ACHN (cell line): Measurements from ENCODE around the gene PRKG1.
"Not testable (repeated sequence)": the region's sequence is repeated elsewhere in the genome, so short reads cannot be mapped to it uniquely, and the experiment has no call there.

Experiments used
- DNase-seq: peaks from one replicate; pipeline ENCODE4 v3.0.0-alpha.2; 2015
- in situ Hi-C: cut with HindIII; loops from 2 replicates; pipeline ENCODE4 v1.10.0; 2017; ENCODE audit warnings: low sequenced_read_pairs, low pct_ligation_motif_present, low pct_unique_long_range_greater_than_20kb

The PRKG1 gene

DNA sequence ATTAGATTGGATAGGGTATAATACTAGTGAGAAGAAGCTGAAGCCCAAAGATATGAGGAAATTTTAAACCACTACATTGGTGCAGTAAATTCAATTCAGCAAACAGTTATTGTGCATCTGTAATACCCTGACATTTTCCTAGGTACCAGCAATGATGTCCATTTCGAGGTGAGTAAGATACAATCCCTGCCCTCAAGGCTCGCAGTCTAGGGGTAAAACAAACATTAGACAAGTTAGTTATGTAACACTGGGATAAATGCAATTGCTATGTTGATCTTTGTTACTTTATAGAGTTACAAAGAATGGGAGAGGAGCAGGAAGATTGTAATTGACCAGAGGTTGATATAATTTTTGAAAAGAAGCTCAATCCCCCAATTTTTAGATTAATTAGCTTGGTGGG lies 168.1 kb downstream of the PRKG1 start:
- DNase-seq: no peak
- in situ Hi-C loops: no loop called here

DNA sequence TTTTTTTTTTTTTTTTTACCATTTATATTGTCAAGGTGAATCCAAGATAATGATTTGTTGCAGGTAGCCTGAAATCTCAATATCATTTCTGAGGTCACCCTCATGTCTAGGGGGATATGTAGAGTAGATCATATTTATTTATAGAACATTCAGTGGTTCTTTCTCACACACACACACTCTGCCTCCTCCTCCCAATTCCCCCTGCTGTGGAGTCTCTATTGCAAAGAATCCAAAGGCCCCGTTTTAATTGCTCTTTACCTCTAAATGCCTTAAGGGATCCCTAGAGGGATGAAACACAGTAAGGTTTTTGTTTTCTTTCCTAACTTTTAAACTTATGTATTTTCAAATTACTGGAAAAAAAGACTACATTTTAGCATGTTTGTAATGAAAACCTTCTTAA lies 170.0 kb downstream of the PRKG1 start:
- in situ Hi-C loops: no loop called here
- no peak for DNase-seq

DNA sequence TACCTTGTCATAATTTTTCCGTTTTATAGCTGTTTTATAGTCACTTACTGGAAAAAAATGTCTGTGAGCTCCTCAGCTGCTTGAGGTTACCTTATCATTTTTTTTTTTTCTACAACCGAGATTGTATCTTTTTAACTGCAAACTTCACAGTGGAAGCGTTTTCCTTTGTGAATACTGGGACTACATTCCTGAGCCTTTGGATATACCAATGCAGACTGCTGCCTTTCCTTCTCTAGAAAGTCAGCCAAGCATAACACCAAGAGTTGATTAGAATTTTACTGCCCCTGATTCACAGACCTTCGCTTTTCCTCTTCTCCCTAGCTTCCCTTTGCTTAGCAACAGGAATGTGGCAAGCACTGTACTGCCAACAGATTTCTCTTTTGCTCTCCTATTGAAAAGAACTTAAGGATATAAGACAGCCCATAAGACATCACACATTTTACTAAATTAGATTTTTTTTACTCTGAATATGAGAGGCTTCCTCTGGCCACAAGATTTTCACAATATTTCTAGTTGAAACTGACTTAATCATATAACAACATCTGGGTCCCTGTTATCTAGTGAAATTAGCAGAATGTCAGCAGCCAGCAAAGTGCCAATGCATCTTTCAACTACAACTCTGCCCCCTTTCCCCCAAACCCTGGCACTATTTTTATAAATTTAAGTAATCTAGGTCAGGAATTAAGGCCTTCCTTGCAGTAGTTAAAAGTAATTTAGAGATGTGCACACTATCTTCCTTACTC lies 170.6 kb downstream of the PRKG1 start:
- in situ Hi-C loops: no loop called here
- no peak for DNase-seq

DNA sequence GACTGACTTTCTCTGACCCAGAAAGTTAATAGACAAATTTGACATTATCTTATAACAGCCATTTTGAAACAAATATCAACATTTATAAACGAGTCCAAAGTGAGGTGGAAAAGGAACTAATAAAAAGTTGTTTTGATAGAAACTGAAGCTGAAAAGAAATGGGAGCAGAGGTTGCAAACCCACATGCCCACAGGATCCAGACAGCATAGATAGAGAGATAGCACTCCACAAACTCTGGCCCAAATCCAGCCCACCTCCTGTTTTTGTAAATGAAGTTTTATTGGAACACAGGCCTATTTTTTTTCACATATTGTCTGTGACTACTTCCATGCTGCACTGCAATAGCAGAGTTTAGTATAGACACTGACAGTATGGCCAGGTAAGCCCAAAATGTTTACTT lies 171.9 kb downstream of the PRKG1 start:
- in situ Hi-C loops: no loop called here
- DNase-seq: no peak

DNA sequence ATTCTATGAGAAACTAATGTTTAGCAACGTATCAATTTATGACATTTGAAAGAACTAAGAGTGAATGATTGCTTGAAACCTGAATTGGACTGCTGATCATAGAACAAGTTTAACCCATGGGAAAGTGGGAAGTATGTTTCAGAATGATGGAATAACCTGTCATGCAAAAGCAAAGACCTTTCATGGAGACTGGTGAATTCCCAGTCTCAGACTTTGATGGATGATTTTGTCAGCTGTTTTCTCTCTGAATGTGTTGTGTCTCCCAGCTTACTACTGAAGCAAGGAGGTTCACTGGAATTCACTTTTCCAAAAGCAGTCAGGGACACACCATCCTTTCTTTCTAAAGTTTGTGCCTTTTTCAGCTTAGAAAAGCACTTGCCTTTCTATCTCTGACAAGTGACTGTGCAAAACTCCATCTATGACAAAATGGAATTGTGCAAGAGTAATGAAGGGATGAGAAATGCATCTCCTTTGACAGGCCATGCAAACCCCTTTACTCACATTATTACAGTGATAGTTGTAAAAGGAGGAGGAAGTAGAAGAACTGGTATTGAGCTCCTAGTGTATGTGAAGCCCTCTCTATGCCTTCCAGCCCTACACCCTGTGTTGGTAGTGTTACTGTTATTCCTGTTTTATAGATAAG lies 176.1 kb downstream of the PRKG1 start:
- DNase-seq: no peak
- in situ Hi-C loops: no loop called here

DNA sequence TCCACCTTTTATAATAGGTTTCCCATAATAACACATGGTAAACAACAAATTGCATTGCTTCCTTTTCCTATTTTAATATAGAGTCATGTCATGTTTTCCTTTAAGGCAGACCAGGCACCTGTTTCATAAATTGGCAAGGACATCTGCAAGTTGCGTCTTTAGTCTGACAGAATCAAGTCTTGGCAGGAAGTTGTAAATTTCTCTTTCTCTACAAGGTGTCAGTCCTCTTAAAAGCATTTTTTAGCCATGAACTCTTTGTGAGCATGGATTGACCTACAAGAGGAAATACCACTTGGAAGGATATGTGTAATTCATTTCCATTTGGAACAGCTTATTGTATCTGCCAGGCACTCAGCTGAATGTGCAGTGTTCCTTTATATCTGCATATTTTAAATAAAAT lies 176.8 kb downstream of the PRKG1 start:
- in situ Hi-C loops: no loop called here
- no peak for DNase-seq

DNA sequence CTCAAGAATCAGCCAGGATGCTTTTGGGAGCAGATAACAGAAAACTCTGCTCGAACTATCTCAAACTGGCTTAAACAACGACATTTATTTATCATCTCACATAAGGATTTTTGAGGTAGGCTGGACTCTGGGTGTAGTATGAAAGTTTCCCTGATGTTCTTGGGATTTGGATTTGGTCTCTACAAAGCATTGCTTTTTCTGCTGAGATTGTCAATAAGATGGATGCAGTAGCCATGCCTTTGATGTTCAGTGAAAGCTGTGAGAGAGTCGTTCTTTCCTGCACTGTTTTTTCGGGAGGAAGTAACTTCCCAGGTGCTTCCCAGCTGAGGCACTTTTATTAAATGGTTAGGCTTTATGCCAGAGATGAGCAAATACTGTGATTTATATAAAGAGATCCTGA lies 181.1 kb downstream of the PRKG1 start:
- in situ Hi-C loops: no loop called here

DNA sequence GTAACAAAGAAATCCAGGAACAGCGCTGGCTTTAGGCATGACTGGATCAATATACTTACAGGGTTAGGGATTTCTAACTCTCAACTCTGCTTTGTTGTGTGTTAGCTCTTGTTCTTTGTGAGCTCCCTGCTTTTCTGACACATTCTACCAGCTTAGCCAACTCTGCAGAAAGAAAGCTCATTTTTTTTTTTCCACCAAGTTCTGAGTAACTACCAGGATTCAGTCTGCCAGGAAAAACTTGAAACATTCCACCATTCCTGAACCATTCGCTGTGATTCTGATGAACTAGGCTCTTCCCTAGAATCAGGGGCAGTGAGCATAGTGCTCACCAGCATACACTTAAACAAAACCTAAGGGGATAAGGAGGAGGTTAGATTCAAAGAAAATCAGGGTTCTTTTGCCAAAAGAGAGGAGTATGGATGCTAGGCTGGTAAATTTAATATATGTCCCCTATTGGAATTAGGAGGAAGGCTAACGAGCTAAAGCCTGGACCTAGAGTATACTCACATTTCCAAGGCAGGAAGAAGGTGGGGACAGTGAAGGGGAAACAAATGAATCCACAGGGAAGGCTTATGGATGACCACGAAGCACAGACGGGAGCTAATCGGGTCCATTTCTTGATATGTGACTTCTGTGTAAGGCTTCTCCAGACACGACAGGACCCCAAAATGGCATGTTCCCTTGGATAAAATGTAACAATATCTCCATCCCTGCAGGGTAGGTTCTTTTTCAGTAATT lies 183.4 kb downstream of the PRKG1 start:
- in situ Hi-C loops: no loop called here

More for the DNA sequence above, 181.1 kb downstream of the PRKG1 start:
- no peak for DNase-seq

DNA sequence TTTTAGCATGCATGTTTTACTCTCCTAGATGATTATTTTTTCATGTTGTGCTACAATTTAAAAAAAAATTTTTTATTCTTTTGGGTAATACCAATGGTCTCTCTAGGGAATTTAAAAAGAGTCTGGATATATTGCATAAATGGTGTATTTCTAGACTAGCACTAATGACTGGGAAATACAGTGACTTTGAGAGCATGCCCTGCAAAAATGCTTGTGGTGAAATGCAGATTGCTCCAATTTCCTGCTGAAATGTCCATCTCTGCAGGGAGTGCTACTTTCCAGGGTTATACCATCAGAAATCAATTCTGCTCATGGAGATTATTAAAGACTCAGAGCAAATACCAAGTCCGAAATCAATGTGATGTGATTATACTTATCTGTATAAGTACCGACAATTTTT lies 186.1 kb downstream of the PRKG1 start:
- no peak for DNase-seq
- in situ Hi-C loops: no loop called here

More for the DNA sequence above, 183.4 kb downstream of the PRKG1 start:
- no peak for DNase-seq

DNA sequence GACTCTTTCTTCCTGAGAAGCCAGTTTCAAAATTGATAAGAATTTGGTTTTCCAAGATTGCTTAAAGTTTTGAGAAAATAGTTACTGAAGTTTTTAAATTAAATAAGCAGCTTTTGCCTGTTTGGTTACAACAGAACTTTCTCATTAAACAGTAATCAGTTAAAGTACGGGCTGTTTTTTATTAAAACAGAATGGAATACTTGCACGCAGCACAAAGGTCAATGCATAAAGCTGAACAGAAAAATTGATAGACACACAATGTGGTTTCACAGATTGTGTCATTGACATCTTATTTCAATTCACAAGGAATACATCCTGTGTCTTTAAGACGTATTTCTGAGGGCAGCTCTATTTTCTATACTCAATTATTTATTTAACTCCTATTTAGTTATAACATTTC lies 192.2 kb downstream of the PRKG1 start:
- in situ Hi-C loops: no loop called here
- no peak for DNase-seq

DNA sequence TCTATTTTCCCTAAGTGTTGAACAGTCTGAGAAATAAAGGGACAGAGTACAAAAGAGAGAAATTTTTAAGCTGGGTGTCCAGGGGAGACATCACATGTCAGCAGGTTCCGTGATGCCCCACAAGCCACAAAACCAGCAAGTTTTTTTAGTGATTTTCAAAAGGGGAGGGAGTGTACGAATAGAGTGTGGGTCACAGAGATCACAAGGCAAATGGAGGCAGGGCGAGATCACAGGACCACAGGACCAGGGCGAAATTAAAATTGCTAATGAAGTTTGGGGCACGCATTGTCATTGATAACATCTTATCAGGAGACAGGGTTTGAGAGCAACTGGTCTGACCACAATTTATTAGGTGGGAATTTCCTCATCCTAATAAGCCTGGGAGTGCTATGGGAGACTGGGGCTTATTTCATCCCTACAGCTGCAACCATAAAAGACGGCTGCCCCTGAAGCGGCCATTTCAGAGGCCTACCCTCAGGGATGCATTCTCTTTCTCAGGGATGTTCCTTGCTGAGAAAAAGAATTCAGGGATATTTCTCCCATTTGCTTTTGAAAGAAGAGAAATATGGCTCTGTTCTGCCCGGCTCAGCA lies 193.8 kb downstream of the PRKG1 start:
- in situ Hi-C loops, DNase-seq: not testable (repeated sequence)

DNA sequence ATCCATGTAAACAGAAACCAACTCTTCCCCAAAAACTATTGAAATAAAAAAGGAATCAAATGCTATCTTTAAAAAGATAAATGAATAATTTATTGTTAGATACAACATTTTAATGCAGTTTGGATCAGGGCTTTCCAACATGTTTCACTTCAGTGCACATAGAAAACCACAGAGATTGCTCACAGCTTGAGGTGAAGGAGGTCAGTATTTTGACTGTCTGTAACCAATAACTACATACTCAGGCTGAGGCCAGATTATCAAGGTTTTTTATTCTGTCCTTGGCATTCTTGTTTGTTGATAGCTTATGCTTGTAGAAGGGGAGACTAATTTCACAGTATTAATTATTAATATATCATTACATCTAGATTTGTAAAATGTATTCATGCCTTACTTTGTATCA lies 195.5 kb downstream of the PRKG1 start:
- in situ Hi-C loops: no loop called here
- peak; percentile 25 for DNase-seq

DNA sequence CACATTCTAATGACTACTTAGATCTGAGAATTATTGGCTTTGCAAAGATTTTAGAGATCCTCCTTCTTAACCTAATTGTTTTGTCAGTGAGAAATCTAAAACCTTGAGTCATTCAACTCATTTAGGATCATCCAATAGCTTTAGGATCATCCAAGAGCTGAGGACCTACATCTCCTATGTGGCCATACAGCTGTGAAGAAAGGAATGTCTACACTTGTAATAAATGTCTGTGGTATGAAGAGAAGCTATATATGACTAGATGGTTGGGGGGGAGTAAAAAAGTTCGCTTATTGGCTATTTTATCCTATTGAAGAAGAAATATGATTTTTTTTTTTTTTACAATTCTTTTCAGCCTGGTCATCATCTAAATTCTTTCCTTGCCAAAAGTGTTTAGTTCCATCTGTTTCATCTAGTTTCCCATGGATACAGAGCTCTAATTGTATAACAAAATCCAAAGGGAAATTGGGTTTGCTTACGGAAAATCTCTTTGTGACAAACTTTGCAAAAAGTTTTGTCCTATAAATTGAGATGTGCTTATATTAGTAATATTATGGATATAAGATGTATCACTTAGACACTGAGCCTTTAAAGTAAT lies 196.7 kb downstream of the PRKG1 start:
- no peak for DNase-seq
- in situ Hi-C loops: no loop called here

DNA sequence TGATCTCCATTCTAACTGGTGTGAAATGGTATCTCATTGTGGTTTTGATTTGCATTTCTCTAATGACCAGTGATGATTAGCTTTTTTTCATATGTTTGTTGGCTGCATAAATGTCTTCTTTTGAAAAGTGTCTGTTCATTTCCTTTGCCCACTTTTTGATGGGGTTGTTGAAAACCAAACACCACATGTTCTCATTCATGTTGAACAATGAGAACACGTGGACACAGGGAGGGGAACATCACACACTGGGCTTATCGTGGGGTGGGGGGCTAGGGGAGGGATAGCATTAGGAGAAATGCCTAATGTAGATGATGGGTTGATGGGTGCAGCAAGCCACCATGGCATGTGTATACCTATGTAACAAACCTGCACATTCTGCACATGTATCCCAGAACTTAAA lies 197.8 kb downstream of the PRKG1 start:
- in situ Hi-C loops, DNase-seq: not testable (repeated sequence)

DNA sequence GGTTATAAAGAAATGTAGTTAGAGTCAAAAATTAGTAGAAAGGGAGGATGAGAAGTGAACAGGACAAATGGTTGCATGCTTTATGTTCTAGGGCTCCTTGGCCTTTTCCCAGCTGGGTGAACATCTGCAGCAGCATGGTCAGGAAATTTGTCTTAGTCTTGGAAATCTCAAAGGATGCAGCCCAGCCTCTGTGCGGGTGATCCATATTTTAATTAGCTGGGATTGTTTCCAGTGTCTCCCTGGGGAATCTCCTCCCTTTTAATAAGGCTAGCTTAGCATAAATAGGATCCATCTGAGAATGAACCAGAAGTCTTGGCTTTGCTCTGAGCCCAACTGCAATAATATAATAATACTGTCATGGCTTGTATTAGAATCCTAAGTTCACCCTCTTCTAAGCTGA lies 198.3 kb downstream of the PRKG1 start:
- no peak for DNase-seq
- in situ Hi-C loops: no loop called here

DNA sequence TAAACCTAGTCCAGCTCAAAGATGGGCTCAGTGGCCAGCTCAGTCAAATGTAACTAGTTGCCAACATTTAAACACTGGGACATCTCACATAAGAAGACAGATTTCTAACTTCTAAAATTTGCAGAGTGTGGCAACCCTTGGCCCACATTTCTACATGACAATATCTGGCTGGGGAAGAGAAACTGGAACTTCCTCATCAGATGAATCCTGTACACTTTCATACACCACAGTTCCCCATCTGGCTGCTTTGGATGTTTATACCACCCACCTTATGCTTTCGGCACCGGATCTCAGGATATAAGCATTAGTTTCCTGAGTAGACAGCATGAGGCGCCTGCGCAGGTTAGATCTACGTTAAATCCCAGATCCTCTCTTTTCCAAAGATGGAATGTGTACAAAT lies 199.3 kb downstream of the PRKG1 start:
- DNase-seq: no peak
- in situ Hi-C loops: no loop called here

DNA sequence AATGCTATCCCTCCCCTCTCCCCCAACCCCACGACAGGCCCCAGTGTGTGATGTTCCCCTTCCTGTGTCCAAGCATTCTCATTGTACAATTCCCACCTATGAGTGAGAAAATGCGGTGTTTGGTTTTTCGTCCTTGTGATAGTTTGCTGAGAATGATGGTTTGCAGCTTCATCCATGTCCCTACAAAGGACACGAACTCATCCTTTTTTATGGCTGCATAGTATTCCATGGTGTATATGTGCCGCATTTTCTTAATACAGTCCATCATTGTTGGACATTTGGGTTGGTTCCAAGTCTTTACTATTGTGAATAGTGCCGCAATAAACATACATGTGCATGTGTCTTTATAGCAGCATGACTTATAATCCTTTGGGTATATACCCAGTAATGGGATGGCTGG lies 201.8 kb downstream of the PRKG1 start:
- in situ Hi-C loops, DNase-seq: not testable (repeated sequence)

DNA sequence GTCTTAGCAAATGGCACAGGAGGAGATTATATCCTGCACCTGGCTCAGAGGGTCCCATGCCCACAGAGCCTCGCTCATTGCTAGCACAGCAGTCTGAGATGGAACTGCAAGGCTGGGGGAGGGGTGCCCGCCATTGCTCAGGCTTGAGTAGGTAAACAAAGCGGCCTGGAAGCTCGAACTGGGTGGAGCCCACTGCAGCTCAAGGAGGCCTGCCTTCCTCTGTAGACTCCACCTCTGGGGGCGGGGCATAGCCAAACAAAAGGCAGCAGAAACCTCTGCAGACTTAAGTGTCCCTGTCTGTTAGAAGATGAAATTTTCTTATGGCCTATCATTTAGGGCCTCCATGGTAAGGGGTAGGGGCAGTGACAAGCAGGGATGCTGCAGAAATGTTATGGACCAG lies 207.1 kb downstream of the PRKG1 start:
- DNase-seq: not testable (repeated sequence)

DNA sequence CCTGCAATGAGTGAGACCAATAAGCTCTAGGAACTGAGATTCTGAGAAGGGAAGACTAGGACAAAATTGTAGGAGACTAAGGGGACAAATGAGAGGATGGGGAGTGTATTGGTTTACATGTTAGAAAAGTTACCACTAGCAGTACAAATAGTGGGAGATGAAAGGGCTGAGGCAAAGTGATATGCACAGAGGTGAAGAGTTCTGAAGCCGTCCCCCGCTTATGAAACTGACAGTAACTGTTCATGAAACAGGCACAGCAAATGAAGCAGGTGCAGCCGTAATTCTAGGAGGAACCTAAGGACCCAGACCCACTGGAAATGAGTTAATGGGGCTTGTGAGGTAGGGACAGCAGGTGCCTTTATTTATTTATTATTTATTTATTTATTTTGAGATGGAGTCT lies 211.3 kb downstream of the PRKG1 start:
- in situ Hi-C loops: no loop called here
- DNase-seq: no peak

More for the DNA sequence above, 207.1 kb downstream of the PRKG1 start:
- in situ Hi-C loops: not testable (repeated sequence)
